H9 (cell line): Measurements from ENCODE around the gene SMIM28. TPM values are rescaled to one million over a fixed set of nuclear protein-coding genes. Genes with fewer than 3 reads are reported as not detected.

Experiments
- DNase-seq: peaks from one replicate; pipeline ENCODE4 v3.0.0-alpha.2; 2017
- H2AFZ ChIP-seq: one replicate; pipeline ENCODE4 v1.6.1; 2013; ENCODE audit warnings: mild to moderate bottlenecking, low read length, control low read depth, moderate library complexity
- H2AK5ac ChIP-seq: 2 replicates; pipeline ENCODE4 v1.6.1; 2013; ENCODE audit warnings: low read length, control low read depth, mixed read lengths; ENCODE audit not compliant: insufficient read length
- H2BK120ac ChIP-seq: one replicate; pipeline ENCODE4 v1.6.1; 2013; ENCODE audit warnings: low read depth, mild to moderate bottlenecking, low read length, control low read depth, inconsistent platforms; ENCODE audit not compliant: poor library complexity, severe bottlenecking
- H2BK12ac ChIP-seq: 2 replicates; pipeline ENCODE4 v1.6.1; 2013; ENCODE audit warnings: low read length, control low read depth, mixed read lengths, low read depth; ENCODE audit not compliant: insufficient read length
- H2BK15ac ChIP-seq: 2 replicates; pipeline ENCODE4 v1.6.1; 2013; ENCODE audit warnings: low read depth, low read length, control low read depth
- H2BK20ac ChIP-seq: one replicate; pipeline ENCODE4 v1.6.1; 2013; ENCODE audit warnings: low read depth, mild to moderate bottlenecking, low read length, control low read depth, inconsistent platforms; ENCODE audit not compliant: poor library complexity, severe bottlenecking
- H2BK5ac ChIP-seq: 2 replicates; pipeline ENCODE4 v1.6.1; 2013; ENCODE audit warnings: low read length, control low read depth, mixed read lengths; ENCODE audit not compliant: insufficient read length
- H3K14ac ChIP-seq: 2 replicates; pipeline ENCODE4 v1.6.1; 2013; ENCODE audit warnings: low read length, control low read depth; ENCODE audit not compliant: insufficient read depth
- H3K18ac ChIP-seq: 2 replicates; pipeline ENCODE4 v1.6.1; 2013; ENCODE audit warnings: low read depth, mild to moderate bottlenecking, mixed read lengths, low read length, control low read depth; ENCODE audit not compliant: insufficient read length
- H3K23ac ChIP-seq: 2 replicates; pipeline ENCODE4 v1.6.1; 2013; ENCODE audit warnings: low read length, control low read depth, mixed read lengths, low read depth; ENCODE audit not compliant: insufficient read length
- H3K23me2 ChIP-seq: 2 replicates; pipeline ENCODE4 v1.6.1; 2013; ENCODE audit warnings: low read depth, mild to moderate bottlenecking, mixed read lengths, low read length, control low read depth; ENCODE audit not compliant: insufficient read length, poor library complexity, severe bottlenecking
- H3K27ac ChIP-seq: 2 replicates; pipeline ENCODE4 v1.5.1; 2013; ENCODE audit warnings: low read length, control low read depth, mixed read lengths, low read depth; ENCODE audit not compliant: insufficient read length
- H3K27me3 ChIP-seq: 2 replicates; pipeline ENCODE4 v1.6.1; 2013; ENCODE audit warnings: low read length, control low read depth, inconsistent platforms; ENCODE audit not compliant: insufficient read depth
- H3K4ac ChIP-seq: 2 replicates; pipeline ENCODE4 v1.6.1; 2013; ENCODE audit warnings: low read depth, mild to moderate bottlenecking, control low read depth, inconsistent platforms, low read length, moderate library complexity
- H3K4me1 ChIP-seq: 2 replicates; pipeline ENCODE4 v1.6.1; 2013; ENCODE audit warnings: low read length, control low read depth, inconsistent platforms; ENCODE audit not compliant: insufficient read depth
- H3K4me2 ChIP-seq: 2 replicates; pipeline ENCODE4 v1.6.1; 2013; ENCODE audit warnings: low read length, control low read depth, mixed read lengths; ENCODE audit not compliant: insufficient read length, insufficient read depth
- H3K56ac ChIP-seq: 2 replicates; pipeline ENCODE4 v1.6.1; 2013; ENCODE audit warnings: low read depth, mild to moderate bottlenecking, mixed read lengths, low read length, control low read depth; ENCODE audit not compliant: insufficient read length
- H3K79me1 ChIP-seq: 2 replicates; pipeline ENCODE4 v1.6.1; 2013; ENCODE audit warnings: low read depth, mild to moderate bottlenecking, moderate library complexity, low read length, control low read depth, inconsistent platforms; ENCODE audit not compliant: insufficient read depth, poor library complexity, severe bottlenecking
- H3K79me2 ChIP-seq: 2 replicates; pipeline ENCODE4 v1.6.1; 2013; ENCODE audit warnings: low read length, control low read depth, inconsistent platforms; ENCODE audit not compliant: insufficient read depth
- H3K9ac ChIP-seq: 2 replicates; pipeline ENCODE4 v1.6.1; 2013; ENCODE audit warnings: low read length, control low read depth, mixed read lengths; ENCODE audit not compliant: insufficient read length; ENCODE audit errors: extremely low read depth
- H3K9me3 ChIP-seq: one replicate; pipeline ENCODE4 v1.6.1; 2013; ENCODE audit warnings: low read depth, low read length, inconsistent platforms; ENCODE audit not compliant: control insufficient read depth
- H3T11ph ChIP-seq: one replicate; pipeline ENCODE4 v1.6.1; 2013; ENCODE audit warnings: mild to moderate bottlenecking, low read length, control low read depth, inconsistent platforms
- H4K20me1 ChIP-seq: one replicate; pipeline ENCODE4 v1.6.1; 2013; ENCODE audit not compliant: control insufficient read depth, insufficient read length, insufficient read depth
- H4K5ac ChIP-seq: 2 replicates; pipeline ENCODE4 v1.6.1; 2013; ENCODE audit warnings: low read depth, mild to moderate bottlenecking, mixed read lengths, low read length, control low read depth; ENCODE audit not compliant: insufficient read length
- H4K8ac ChIP-seq: replicated peaks from 2 replicates; pipeline ENCODE4 v1.6.1; 2013; ENCODE audit warnings: low read length, control low read depth, mixed read lengths, low read depth; ENCODE audit not compliant: insufficient read length
- H4K91ac ChIP-seq: 2 replicates; pipeline ENCODE4 v1.6.1; 2013; ENCODE audit warnings: low read depth, mild to moderate bottlenecking, moderate library complexity, mixed read lengths, low read length, control low read depth; ENCODE audit not compliant: insufficient read length
- H3K27ac Mint-ChIP-seq, 3 experiments: 2 replicates in 2 of 3; 3 replicates in 1 of 3; pipeline ENCODE4 v1.8.0; 2020 to 2021; ENCODE audit warnings: mixed read lengths in 3 of 3, mild to moderate bottlenecking in 1 of 3, moderate library complexity in 1 of 3
- H3K27me3 Mint-ChIP-seq: 2 replicates; pipeline ENCODE4 v1.8.0; 2021; ENCODE audit warnings: low read depth, mild to moderate bottlenecking, moderate library complexity, mixed read lengths
- H3K36me3 Mint-ChIP-seq, 3 experiments: 2 replicates in 2 of 3; 3 replicates in 1 of 3; pipeline ENCODE4 v1.8.0; 2020 to 2021; ENCODE audit warnings: low read depth in 3 of 3, mixed read lengths in 3 of 3; ENCODE audit not compliant: insufficient read depth in 1 of 3
- H3K4me1 Mint-ChIP-seq, 2 experiments: 2 replicates each; pipeline ENCODE4 v1.8.0; 2020; ENCODE audit warnings: mixed read lengths in 2 of 2
- H3K4me3 Mint-ChIP-seq, 2 experiments: 2 replicates in 1 of 2; 3 replicates in 1 of 2; pipeline ENCODE4 v1.8.0; 2020 to 2021; ENCODE audit warnings: mild to moderate bottlenecking in 2 of 2, mixed read lengths in 2 of 2, moderate library complexity in 1 of 2
- H3K9me3 Mint-ChIP-seq, 2 experiments: 2 replicates in 1 of 2; 3 replicates in 1 of 2; pipeline ENCODE4 v1.8.0; 2020; ENCODE audit warnings: mild to moderate bottlenecking in 2 of 2, mixed read lengths in 2 of 2, moderate library complexity in 1 of 2
- CTCF ChIP-seq: fragments of 200-600 bp; sonication (generic); conservative IDR thresholded peaks from 3 replicates; pipeline ENCODE4 v1.8.0; 2021; ENCODE audit warnings: antibody characterized with exemption, mild to moderate bottlenecking
- WGBS: extraction: QIAGEN DNeasy Blood & Tissue Kit; methylation state at CpG from one replicate; pipeline ENCODE4 v1.1.7; 2013; ENCODE audit warnings: missing lambda C conversion rate, low lambda C conversion rate, mixed read lengths; ENCODE audit not compliant: insufficient read length; ENCODE audit errors: extremely low coverage; 5-methylcytosine and 5-hydroxymethylcytosine counted together
- total RNA-seq: library from RNA; stranded (reverse); gene quantifications from 2 replicates; pipeline ENCODE4 v1.2.1, GENCODE V29; 2021

Gene SMIM28
- total RNA-seq, 1 experiment from 2014 or later, result not detected

- H2BK20ac ChIP-seq, result no peak overlapping the region
- no peak for DNase-seq
- H2BK5ac ChIP-seq, result no peak overlapping the region
- no peak overlapping the region for H3T11ph ChIP-seq
- H3K79me1 ChIP-seq, result no peaks in the 10 kb centered on the region
- no peaks in the 10 kb centered on the region; a peak in 1 of 5 replicates for H3K9me3 Mint-ChIP-seq
- H3K4ac ChIP-seq, result no peak overlapping the region
- no peak overlapping the region for H2BK12ac ChIP-seq
- peaks cover 17% of the 10 kb centered on the region for H3K23me2 ChIP-seq
- no peak overlapping the region for H4K5ac ChIP-seq
- H3K23ac ChIP-seq, result no peak overlapping the region
- no peak overlapping the region for H2BK15ac ChIP-seq
- H4K8ac ChIP-seq, result no peak overlapping the region
- H3K56ac ChIP-seq, result no peak overlapping the region
- no peaks in the 10 kb centered on the region for H3K9me3 ChIP-seq
- no peak for TF ChIP-seq CTCF
- H3K27me3 Mint-ChIP-seq, result no peaks in the 10 kb centered on the region; the same call in 1 of the 2 replicates
- peak overlapping the region; percentile 95 for H3K4me2 ChIP-seq
- no peaks in the 10 kb centered on the region for H3K79me2 ChIP-seq
- no peak overlapping the region for H2BK120ac ChIP-seq
- H3K4me1 Mint-ChIP-seq, result peaks cover 4 to 10% of the 10 kb centered on the region in 2 experiments
- H3K4me1 ChIP-seq, result no peaks in the 10 kb centered on the region
- H3K9ac ChIP-seq, result peak overlapping the region; percentile 64
- H3K36me3 Mint-ChIP-seq, result peaks cover 6 to 40% (median 39%) of the 10 kb centered on the region in 3 experiments; a peak in 6 of 7 replicates
- peak overlapping the region; percentile 90 to 91 for H3K4me3 Mint-ChIP-seq
- H3K27ac ChIP-seq, result no peak overlapping the region
- H2AFZ ChIP-seq, result peak overlapping the region; percentile 57
- no peaks in the 10 kb centered on the region for H4K20me1 ChIP-seq
- H3K27ac Mint-ChIP-seq, result peak overlapping the region in 1 of 3 experiments; percentile 87; a peak in 2 of 7 replicates
- WGBS, result no CpG with 5 or more reads among the region's 35 CpGs
- H3K18ac ChIP-seq, result peak overlapping the region; percentile 56
- peak overlapping the region; percentile 67 for H3K14ac ChIP-seq
- H2AK5ac ChIP-seq, result no peak overlapping the region
- H4K91ac ChIP-seq, result no peak overlapping the region
- H3K27me3 ChIP-seq, result no peaks in the 10 kb centered on the region
Measured at GRCh38 chr6:138404666-138405337, 27.1 kb downstream of the SMIM28 start.
